ENCODE results near the gene RAB8A. TPM values are rescaled to one million over a fixed set of nuclear protein-coding genes. Genes with fewer than 3 reads are reported as not detected.

Gene RAB8A
- total and polyA plus RNA-seq, 2 of the 8 experiments (the other 6 are each of a cell fraction or from before 2014, with no cell fraction given): 65.8 to 97.0 TPM

DNA sequence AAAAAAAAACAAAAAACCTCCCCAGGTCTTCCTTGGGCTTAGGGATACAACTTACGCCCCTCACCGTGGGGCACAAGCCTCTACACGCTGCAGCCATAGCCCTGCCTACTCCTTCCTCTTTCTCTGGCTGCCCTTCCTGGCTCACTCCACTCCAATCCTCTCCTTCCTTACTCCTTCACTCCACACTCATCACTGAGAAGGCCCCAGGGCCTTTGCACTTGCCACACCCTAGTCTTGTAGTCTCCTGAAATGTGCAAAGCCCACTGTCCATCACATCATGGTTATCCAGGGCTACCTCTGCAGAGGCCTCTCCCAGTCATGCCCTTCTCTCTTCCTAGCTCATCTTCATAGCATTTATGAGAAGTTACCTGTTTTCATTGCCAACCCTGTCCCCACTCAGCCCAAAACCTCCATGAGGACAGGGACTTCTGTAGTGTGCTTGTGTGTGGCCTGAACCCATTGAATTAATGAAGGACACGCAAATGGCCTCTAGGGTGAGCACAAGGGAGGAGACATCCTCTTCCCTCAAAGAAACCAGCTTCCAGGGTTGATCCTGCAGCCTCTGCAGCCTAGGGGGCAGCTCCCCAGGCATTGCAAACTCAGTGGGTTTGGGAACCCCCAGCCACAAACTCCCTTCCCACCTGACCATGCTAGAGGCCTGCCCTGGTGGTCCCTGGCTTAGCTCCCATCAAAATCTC lies 23.9 kb downstream of the RAB8A start:
- H2AK5ac ChIP-seq (ENCODE audit: low read depth, low read length): no peak overlapping the region
- H3K9ac ChIP-seq (replicated peaks in 1 of 4; ENCODE audit: extremely low read depth in 1 of 4, low read depth in 3 of 4, low read length in 3 of 4): no peak overlapping the region
- H3K36me3 ChIP-seq (ENCODE audit: control insufficient read depth in 2 of 4, insufficient read depth in 4 of 4, low read length in 3 of 4): peaks cover 10 to 29% (median 23%) of the 10 kb centered on the region in 4 experiments; a peak in 7 of 8 replicates
- H3K23me2 ChIP-seq (ENCODE audit: low read depth, low read length): peaks cover 10% of the 10 kb centered on the region; the same call in 1 of the 2 replicates
- no peak overlapping the region for H3K18ac ChIP-seq (ENCODE audit: extremely low read depth, low read length)
- H3K4me2 ChIP-seq (ENCODE audit: insufficient read depth in 1 of 2, low read depth in 2 of 2, low read length in 2 of 2): no peak overlapping the region
- H4K91ac ChIP-seq (replicated peaks; ENCODE audit: insufficient read length, low read length): no peak overlapping the region
- DNase-seq (ENCODE audit: low read depth in 1 of 2, low spot score in 2 of 2): no peak
- peaks cover 0 to 6% (median 0%) of the 10 kb centered on the region in 4 experiments; a peak in 1 of 7 replicates for H3K4me1 ChIP-seq (replicated peaks in 1 of 4; ENCODE audit: control insufficient read depth in 3 of 4, insufficient read depth in 4 of 4, low read length in 3 of 4)
- peaks cover 2 to 10% of the 10 kb centered on the region in 2 experiments for H4K20me1 ChIP-seq (replicated peaks in 1 of 2; ENCODE audit: control insufficient read depth in 1 of 2, insufficient read depth in 2 of 2, low read length in 2 of 2)
- no peaks in the 10 kb centered on the region for H3K79me1 ChIP-seq (ENCODE audit: low read depth, low read length)
- H3K4ac ChIP-seq (replicated peaks; ENCODE audit: insufficient read length, low read depth, low read length): no peak overlapping the region
- H2BK15ac ChIP-seq (ENCODE audit: low read length): no peak overlapping the region
- TF ChIP-seq POLR2A (IDR thresholded peaks at IDR 0.05; ENCODE audit: control extremely low read depth in 1 of 2, low read depth in 2 of 2, low read length in 2 of 2) (0 out of 3 replicates have a peak, but pooled peaks of 1 of the 2 experiments have one; percentile 10), GABPA (IDR thresholded peaks at IDR 0.05; ENCODE audit: borderline replicate concordance, insufficient read depth, low read length) (no peak), PHF8 (conservative IDR thresholded peaks at IDR 0.05; ENCODE audit: low read depth, low read length) (no peak)
- TF ChIP-seq, protein P1, sequence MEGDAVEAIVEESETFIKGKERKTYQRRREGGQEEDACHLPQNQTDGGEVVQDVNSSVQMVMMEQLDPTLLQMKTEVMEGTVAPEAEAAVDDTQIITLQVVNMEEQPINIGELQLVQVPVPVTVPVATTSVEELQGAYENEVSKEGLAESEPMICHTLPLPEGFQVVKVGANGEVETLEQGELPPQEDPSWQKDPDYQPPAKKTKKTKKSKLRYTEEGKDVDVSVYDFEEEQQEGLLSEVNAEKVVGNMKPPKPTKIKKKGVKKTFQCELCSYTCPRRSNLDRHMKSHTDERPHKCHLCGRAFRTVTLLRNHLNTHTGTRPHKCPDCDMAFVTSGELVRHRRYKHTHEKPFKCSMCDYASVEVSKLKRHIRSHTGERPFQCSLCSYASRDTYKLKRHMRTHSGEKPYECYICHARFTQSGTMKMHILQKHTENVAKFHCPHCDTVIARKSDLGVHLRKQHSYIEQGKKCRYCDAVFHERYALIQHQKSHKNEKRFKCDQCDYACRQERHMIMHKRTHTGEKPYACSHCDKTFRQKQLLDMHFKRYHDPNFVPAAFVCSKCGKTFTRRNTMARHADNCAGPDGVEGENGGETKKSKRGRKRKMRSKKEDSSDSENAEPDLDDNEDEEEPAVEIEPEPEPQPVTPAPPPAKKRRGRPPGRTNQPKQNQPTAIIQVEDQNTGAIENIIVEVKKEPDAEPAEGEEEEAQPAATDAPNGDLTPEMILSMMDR (IDR thresholded peaks at IDR 0.05; ENCODE audit: control extremely low read depth in 1 of 3, insufficient read depth in 1 of 3, low read depth in 1 of 3, low read length in 3 of 3): peak in 1 of 3 experiments; percentile 3; a peak in 1 of 4 replicates
- no peak overlapping the region for H3K56ac ChIP-seq (replicated peaks; ENCODE audit: insufficient read length, low read depth, low read length)
- H4K5ac ChIP-seq (ENCODE audit: insufficient read length, low read depth, low read length): no peak overlapping the region
- H3K14ac ChIP-seq (ENCODE audit: insufficient read length): no peak overlapping the region
- 82% methylated on average over 4 of the region's 4 CpGs; no CpG with 5 or more reads in 1 of the 2 experiments for WGBS, 2 experiments (ENCODE audit: extremely low coverage in 1 of 2, insufficient coverage in 1 of 2, insufficient read length in 1 of 2, insufficient replicate concordance in 2 of 2, low coverage in 1 of 2, low lambda C conversion rate in 2 of 2, missing lambda C conversion rate in 1 of 2)
- H2BK120ac ChIP-seq (replicated peaks; ENCODE audit: low read depth, low read length): no peak overlapping the region
- H2BK12ac ChIP-seq (ENCODE audit: low read depth, low read length): no peak overlapping the region
- no peak overlapping the region for H2BK20ac ChIP-seq (ENCODE audit: low read length)
- no peak overlapping the region for H4K8ac ChIP-seq (ENCODE audit: extremely low read depth, insufficient read depth, low read length)
- H3K27me3 ChIP-seq (replicated peaks in 1 of 4; ENCODE audit: control insufficient read depth in 3 of 4, extremely low read depth in 1 of 4, insufficient read depth in 3 of 4, low read length in 3 of 4): no peaks in the 10 kb centered on the region
- H2AFZ ChIP-seq (ENCODE audit: low read length): no peak overlapping the region
- no peak overlapping the region for H3K4me3 ChIP-seq (ENCODE audit: extremely low read depth in 1 of 4, insufficient read depth in 2 of 4, low read depth in 3 of 4, low read length in 4 of 4)
- no peak overlapping the region for H3K23ac ChIP-seq (ENCODE audit: insufficient read length)
- no peaks in the 10 kb centered on the region for H3K9me3 ChIP-seq (ENCODE audit: insufficient read depth in 2 of 2, low read depth in 1 of 2, low read length in 1 of 2)
- no peaks in the 10 kb centered on the region for H3K79me2 ChIP-seq (ENCODE audit: control insufficient read depth in 1 of 2, insufficient read depth in 2 of 2, low read length in 2 of 2)
- CTCF ChIA-PET (ENCODE audit: partially characterized antibody): interaction anchor here (0.6 to 1.8 kb wide), 6 partner anchors 9 to 69 kb away, joined by 3 to 8 read pairs (median 3); partner anchors contain the start of gene FAM32A
- no peak overlapping the region for H2BK5ac ChIP-seq (ENCODE audit: low read depth, low read length)
- no peak for FAIRE-seq
- POLR2A ChIA-PET (ENCODE audit: partially characterized antibody): interaction anchor here (0.7 to 2.9 kb wide), 12 partner anchors 9 to 750 kb away, joined by 3 to 18 read pairs (median 4); partner anchors contain the start of genes HSH2D and TPM4
- no peak overlapping the region for H3K27ac ChIP-seq (ENCODE audit: low read depth, low read length)

Measured in H1 (cell line).